ENCODE measurements around the gene CCDC191.

Gene CCDC191

DNA sequence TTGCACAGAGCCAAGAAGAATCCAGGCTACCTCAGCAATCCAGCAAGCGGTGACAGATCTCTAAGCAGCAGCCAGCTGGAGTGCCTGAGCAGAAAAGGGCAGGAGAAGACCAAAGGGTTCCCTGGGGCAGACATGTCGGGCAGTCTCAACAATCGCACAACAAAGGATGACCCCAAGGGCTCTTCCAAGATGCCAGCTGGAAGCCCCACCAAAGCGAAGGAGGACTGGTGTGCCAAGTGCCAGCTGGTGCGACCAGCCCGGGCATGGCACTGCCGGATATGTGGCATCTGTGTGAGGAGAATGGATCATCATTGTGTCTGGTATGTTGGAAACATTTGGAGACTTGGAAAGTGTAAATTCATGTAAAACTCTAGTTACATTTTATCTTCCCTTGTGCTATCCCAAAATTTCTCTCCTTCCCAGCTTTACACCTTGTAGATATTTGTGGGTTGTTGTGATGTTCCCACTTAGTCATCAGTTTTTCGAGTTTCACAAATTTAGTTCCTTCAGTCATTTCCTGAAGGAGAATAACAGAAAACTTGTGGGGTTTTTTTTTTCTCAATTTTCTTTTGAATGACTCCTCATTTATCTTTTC, 102.1 kb downstream of the CCDC191 start:
- DNase-seq, result no peak

DNA sequence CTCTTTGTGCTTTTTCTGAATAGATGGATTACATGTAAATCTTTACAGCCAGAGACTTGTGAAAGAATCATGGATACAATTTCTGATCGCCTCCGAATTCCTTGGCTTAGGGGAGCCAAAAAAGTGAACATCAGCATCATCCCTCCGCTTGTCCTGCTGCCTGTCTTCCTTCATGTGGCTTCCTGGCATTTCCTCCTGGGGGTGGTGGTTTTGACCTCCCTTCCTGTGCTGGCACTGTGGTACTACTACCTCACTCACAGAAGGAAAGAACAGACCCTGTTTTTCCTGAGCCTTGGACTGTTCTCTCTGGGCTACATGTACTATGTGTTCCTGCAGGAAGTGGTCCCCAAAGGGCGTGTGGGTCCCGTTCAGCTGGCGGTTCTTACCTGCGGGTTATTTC, 102.6 kb downstream of the CCDC191 start:
- DNase-seq, result no peak

DNA sequence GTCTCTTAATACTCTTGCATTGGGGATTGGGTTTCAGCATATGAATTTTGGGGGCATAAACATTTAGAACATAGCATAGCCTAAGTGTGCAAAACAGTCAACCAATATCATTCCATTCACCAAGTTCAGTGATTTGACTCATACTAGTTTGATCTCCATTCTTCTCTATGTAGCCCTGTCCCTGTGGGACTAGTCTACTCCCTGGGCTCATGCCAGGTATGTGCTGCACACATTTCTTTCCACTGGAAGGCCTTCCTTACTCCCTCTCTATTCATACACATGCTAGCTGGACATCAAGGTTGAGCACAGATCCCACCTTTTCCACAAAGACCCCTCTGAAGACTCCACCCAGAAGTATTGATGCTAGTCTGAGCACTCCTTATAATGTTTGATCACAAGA, 103.4 kb downstream of the CCDC191 start:
- DNase-seq, result no peak

DNA sequence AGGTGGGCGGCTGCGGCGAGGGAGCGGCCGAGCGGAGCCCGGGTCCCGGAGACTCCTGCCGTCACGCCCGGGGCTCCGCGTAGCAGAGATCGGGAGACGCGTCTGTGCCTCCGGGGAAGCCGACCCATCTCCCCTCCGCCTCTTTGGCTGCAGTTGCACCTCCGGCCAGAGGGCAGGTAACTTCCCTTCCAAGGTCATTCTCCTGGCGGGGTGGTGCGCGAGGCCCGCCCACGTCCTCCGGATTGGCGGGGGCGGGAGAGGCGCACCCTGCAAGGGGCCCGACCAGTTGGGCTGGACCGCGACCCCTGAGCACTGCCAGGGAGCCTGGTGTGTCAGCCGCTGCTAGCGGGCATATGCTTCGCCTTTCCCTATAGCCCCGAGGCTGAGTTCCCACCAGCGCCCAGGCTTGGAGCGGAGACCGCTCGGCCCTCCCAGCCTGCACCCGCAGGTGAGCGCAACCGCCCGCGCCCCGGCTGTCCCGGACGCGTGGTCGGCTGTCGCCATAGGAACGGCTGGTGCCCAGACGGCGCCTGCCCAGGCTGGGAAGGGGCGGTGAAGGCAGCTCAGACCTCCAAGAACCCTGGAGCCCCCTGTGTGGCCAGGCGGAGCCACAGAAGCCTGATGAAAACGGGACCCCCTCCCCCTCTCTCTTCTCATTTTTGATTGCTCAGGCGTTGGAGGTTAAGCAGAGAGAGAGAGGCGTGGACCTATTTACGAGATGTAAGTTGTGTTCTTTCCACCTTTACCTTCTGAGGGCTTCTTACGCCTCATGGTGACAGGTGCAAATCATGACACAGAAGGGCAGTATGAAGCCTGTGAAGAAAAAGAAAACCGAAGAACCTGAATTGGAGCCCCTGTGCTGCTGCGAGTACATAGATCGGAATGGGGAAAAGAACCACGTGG, 108.1 kb downstream of the CCDC191 start:
- DNase-seq, result peak in 4 of 5 experiments; percentile 3 to 22 (median 9)

DNA sequence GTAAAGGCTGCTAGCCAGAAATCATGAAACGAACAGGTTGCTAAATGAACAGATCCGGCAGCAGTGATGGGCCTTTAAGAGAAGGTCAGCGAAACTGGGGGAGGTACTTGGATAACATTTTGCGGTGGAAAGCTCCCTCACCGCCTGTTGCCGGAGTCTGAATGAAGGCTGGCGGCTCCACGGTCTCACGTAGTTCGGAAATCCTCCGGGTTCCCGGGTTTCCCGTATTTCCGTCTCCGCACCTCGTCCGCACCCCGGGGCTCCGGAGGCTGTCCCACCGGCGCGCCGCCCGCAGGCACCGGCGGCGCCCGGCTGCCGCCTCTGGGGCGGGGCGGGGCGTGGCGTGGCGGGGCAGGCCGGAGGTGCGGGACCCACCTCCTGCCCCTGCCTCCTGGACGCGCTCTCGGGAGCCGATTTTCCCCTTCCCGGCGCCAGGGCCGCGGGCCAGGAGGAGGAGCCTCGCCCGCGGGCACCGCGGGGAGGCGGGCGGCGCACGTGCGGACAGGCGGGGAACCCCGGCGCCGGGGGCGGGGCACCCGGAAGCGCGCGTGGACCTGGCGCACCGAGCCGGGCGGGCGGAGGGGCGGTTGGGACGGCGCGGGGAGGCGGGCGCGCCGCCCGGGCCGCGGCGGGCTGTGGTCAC, 108.8 kb downstream of the CCDC191 start, which contains the start of gene ZDHHC23:
ZDHHC23 (plus strand) TSS at position 642 of the 643 bp plus-strand sequence. CDS start 790 bp downstream, outside the sequence.
- DNase-seq, result peak; percentile 47 to 72 (median 61)

DNA sequence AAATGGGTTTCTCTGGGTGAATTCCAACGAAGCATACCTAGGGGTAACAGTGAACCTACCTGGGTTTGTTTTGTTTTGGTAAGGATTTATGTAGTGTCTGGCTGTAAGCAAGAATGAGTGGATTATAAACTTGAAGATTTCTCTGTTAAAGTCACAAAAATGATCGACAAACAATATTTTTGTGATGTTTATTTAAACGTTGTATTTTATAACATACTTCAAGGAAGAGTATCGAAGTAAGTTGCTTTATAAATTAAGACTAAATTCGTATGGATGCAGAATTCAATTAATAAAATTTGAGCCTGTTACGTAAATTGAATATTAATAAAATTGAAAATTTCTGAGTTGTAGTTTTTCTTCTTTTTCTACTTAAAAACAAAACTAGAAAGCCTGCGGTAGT, 109.5 kb downstream of the CCDC191 start:
- no peak for DNase-seq

DNA sequence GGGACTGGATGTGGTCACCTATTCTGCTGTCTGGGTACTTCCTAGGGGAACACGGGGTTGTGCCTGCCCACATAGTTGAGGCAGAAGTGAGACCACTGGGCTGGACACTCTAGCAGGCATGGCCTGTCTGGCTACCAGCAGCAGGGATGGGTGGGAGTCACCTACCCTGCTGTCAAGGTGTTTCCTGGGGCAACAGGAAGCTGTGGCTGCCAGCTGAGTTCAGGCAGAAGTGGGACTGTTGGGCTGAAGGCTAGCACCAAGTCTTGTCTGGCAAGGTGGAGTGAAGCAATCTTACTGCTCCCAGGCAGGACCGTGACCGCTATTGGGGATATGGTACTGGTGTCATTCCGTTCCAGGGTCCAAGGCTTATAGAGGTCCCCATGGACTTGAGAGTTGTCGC, 128.8 kb downstream of the CCDC191 start:
- DNase-seq, result no peak

DNA sequence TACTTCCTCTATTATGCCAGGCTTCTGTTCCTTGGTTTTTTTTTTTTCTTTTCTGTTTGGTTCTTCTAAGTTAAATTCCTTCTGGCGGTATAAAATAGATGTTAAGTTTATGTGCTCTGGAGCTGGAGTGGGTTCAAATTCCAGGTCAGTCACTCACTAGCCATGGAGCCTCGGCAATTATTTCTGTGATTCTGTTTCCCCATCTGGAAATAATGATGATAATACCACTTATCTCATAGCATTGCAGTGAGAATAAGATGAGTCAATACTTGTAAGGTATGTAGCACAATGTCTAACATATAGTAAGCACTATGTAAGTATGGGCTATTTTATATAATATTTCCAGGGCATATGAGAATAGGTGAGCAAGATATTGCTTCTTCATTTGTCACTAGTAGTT, 141.7 kb downstream of the CCDC191 start:
- no peak for DNase-seq
